Inferior parietal cortex (tissue), 1 donor: ENCODE data around the gene DDX10.

Experiments used
- DNase-seq: peaks from one replicate; pipeline ENCODE4 v3.0.0-alpha.2; 2016; ENCODE audit errors: extremely low spot score

DDX10 gene

DNA sequence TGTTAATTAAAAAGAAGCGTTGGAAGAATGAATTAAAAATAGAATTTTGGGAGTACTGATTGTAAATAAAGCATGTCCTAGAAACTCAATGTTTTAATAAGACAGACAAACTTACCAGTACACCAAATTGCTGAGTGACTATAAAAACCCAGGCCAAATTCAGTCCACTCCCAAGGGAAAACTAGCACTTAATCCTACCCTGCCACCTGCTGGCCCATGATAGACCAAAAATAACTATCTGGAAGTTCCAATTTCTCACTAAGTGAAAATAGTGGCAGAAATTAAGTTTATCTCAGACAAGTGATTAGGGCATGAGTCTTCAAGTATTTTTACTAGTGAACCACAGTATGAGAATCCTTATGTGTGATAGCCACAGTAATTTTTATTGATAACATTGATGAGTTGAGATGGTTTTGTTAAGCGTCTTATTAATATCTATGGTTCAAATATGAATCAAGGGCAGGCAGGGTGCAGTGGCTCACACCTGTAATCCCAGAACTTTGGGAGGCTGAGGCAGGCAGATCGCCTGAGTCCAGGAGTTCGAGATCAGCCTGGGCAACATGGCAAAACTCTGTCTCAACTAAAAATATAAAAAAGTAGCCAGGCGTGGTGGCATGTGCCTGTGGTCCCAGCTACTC lies 9.8 kb upstream of the DDX10 start:
- DNase-seq, result peak; percentile 51

DNA sequence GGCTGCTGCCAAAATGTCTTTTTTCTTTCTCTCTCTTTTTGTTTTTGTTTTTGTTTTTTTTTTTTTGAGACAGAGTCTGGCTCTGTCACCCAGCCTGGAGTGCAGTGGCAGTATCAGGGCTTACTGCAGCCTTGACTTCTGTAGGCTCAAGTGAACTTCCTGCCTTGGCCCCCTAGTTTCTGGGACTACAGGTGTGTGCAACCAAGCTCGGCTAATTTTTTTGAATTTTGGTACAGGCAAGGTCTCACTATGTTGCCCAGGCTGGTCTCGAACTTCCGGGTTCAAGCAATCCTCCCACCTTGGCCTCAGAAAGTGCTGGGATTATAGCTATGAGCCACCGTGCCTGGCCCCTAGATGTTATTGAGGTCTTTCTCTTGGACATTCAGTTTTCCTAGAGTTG lies 2.2 kb upstream of the DDX10 start:
- no peak for DNase-seq

DNA sequence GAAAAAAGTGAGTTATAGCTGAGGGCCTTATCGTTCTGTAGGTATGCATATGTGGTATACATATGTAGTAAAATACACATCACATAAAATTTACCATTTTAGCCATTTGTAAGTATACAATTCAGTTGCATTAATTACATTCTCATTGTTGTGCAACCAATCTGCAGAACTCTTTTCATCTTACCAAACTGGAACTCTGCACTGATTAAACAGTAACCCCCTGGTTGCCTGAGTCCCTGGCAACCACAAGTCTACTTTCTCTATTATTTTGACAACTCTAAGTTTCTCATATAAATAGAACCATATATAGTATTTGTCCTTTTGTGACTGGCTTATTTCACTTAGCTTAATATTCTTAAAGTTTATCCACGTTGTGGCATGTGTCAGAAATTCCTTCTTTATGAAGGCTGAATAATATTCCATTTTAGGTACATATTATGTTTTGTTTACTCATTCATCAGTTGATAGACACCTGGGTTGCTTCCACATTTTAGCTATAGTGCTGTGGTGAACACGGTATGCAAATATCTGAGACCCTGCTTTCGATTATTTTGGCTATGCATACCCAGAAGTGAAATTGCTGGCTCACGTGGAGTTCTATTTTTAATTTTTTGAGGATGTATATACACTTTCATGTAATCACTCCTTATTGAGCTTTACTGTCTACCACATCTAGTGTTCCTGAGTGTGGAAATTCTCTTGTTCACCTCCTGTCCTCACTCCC lies 1.6 kb upstream of the DDX10 start:
- no peak for DNase-seq

DNA sequence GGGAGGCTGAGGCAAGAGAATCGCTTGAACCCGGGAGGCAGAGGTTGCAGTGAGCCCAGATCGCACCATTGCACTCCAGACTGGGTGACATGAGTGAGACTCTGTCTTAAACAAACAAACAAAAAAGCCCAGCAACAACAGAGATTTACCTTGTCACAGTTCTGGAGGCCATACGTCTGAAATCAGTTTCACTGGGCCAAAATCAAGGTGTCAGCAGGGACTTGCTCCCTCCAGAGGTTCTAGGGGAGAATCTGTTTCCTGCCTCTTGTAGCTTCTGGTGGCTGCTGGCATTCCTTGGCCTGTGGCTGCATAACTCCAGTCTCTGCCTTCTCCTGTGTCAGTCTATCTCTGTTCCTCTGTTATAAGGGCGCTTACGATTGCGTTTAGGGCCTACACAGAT lies 1.5 kb downstream of the DDX10 start:
- DNase-seq, result no peak

DNA sequence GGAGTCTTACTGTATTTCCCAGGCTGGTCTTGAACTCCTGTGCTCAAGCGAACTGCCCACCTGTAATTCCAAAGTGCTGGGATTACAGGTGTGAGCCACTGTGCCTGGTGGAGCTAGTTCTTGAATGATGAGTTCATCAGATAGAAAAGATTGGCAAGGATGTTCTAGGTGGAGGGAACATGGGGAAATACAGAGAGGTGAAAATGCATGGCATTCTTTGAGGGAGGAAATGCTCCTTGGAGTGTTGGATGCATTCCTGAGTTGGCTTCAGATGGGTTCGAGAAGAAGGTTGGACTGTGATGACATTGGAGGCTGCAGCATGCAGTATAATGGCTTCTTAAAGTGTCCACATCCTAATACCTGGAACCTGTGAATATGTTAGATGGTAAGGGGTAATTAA lies 4.4 kb downstream of the DDX10 start:
- DNase-seq, result no peak

DNA sequence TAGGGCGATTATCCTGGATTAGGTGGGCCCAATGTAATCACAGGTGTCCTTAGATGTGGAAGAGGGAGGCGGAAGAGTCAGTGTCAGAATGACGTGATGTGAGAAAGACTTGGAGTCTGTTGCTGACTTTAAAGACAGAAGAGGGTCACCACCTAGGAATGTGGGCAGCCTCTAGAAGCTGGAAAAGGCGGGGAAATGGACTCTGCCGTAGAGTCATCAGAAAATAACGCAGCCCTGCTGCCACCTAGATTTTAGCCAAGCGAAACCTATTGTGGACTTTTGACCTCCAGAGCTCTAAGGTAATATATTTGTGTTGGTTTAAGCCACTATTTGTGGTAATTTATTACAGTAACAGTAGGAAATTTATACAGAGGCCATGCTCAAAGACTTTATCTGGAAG lies 4.8 kb downstream of the DDX10 start:
- DNase-seq, result no peak

DNA sequence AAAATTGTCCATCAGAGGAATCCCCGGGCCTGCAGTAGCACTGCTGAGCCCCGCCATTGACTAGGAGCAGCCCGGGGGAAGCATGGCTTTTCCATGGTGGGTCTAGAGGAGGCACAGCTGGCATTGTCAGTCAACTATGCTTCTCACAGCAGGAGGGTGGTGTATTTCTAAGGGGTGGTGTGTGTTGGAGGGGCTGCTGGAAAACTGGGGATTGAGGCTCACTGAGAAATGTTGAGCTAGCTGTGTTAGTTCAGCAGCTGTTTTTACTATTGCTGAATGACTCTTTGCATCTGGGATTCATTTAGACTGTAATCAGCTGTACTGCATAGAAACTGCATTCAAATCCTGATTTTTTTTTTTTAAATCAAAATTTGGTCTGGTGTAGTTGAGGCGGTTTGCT lies 5.6 kb downstream of the DDX10 start:
- DNase-seq, result no peak

DNA sequence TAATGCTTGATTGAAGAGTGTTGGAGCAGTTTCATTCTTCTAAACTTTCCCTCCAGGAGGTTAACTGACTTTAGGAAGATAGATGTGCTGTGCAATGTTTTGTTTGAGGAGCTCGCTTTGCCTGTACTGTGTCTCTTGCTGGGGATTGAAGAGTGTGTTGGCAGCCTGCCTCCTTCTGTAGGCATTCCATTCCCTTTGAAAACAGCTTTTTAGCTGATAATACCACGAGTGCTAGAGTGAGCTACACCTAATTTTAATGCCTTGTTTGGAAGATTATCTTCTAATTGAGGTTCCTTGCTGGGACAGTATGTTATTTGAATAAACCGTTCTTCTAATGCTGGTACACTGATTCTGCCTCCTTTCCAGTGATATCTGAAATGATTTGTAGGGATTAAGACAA lies 7.2 kb downstream of the DDX10 start:
- no peak for DNase-seq

DNA sequence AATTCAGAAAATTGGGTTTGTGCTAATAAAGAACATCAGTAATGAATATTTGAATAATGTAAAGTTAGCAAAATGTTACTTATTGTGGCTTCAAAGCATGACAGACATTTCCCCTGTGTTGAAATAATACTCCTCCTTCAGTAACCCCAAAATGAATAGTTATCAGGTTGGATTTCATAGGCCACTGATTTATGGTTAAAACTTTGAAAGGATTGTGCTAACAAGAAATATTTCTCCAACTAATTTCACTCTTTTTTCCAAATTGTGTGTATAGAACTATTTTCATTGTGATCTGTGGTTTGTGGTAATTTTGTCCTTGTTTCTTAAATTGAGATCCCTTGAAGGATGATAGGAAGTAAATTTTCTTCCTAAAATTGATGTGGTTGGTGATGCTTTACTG lies 7.9 kb downstream of the DDX10 start:
- no peak for DNase-seq

DNA sequence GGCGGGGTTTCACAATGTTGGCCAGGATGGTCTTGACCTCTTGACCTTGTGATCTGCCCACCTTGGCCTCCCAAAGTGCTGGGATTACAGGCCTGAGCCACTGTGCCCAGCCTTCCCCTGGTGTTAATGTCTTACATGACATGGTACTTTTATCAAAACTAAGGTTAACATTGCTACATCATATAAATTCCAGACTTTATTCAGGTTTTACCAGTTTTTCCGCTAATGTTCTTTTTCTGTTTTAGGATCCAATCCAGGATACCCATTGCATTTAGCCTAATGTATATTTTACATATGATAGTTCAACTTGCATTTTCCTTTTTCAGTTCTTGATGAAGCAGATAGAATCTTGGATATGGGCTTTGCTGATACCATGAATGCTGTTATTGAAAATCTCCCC lies 14.2 kb downstream of the DDX10 start:
- no peak for DNase-seq

DNA sequence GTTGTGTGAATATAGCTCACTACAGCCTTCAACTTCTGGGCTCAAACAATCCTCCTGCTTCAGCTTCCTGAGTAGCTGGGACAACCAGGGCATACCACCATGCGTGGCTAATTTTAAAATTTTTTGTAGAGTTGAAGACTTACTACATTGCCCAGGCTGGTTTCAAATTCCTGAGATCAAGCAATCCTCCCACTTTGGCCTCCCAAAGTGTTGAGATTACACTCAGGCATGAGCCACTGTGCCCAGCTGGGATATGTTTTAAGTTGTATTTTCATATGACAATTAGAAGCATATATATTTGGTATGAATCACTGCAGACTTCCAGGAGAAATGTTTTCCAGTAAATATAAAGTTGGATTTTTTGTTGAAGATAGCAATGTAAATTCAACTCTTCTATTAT lies 15.4 kb downstream of the DDX10 start:
- no peak for DNase-seq

DNA sequence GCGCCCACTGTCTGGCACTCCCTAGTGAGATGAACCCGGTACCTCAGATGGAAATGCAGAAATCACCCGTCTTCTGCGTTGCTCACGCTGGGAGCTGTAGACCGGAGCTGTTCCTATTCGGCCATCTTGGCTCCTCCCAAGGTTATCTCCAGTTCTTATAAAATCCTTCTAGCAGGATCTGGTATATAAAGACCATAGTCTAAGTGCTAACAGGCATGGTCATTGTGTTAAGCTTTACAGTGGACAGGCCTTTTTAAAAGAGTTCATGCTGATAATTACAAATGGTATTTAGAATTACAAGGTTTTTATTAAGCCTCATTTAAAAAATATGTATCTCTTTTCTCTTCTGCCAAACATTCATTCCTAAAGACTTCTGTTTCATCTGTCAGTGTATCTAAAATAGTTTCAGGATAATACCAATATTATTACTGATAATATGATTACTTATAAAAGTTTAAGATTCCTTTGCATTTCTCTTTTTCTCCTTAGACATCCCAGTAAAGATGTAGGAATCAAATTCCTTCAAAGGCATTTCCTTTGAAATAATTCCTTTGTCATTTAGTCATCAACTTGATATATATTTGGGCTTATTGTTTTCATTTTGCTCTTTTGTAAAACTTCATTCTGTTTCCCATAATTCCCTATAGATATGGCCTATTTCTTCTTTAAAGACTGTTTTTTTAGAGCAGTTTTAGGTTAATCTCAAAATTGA lies 20.7 kb downstream of the DDX10 start:
- no peak for DNase-seq

DNA sequence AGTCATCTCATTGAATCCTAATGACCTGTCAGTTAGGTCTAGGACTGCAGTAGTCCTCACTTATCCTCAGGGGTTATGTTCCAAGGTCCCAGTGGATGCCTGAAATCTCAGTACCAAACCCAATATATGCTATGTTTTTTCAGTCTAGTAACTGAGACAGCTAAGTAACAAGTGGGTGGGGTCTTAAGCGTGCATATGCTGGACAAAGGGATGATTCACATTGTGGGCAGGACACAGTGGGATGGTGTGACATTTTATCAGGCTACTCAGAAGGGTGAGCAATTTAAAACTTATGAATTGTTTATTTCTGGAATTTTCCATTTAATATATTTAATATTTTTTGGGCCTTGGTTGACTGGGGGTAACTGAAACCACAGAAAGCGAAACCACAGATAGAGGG lies 29.0 kb downstream of the DDX10 start:
- no peak for DNase-seq

DNA sequence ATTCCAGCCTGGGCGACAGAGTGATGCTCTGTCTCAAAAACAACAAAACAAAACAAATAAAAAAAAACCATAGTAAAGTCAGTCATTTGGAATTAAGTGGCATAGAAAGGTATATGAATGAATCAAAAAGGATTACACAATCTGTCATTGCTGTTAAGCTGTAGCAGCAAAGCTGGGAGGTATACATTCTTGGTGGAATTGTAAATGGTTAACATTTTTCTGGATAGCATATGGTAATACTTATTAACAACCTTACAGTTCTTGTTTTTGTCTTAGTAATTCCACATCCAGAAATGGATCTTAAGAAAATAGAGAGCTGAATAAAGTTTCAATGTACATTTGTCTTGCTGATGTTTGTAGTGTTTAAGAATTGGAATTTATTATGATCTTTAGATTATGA lies 30.0 kb downstream of the DDX10 start:
- DNase-seq, result no peak

DNA sequence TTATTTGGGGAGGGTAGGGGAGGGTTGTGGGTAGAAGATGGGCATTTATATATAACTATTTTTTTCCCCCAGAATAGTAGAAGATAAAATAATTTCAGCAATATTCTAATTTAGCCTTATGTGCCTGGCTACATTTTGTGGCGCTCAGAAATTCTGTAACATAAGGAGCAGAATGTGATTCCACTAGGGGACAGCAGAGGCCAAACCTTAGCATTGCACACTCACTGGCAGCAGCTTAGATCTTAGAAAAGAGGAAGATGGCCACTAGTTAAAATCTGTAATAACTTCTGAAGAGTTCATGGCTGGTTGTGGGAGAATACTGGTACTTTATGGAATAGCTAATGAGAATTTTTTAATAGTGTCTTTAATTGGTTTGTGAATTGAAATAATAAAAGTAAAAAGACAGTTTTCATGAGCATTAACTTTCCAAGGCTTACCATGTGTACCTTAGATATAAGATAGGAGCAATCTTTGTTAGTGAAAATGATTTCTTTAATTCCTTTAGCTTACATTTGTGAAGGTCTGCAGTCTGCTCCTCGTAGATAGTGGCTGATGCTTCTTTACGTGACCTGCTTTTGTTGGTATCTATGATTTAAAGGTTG lies 33.1 kb downstream of the DDX10 start:
- DNase-seq, result peak; percentile 81

DNA sequence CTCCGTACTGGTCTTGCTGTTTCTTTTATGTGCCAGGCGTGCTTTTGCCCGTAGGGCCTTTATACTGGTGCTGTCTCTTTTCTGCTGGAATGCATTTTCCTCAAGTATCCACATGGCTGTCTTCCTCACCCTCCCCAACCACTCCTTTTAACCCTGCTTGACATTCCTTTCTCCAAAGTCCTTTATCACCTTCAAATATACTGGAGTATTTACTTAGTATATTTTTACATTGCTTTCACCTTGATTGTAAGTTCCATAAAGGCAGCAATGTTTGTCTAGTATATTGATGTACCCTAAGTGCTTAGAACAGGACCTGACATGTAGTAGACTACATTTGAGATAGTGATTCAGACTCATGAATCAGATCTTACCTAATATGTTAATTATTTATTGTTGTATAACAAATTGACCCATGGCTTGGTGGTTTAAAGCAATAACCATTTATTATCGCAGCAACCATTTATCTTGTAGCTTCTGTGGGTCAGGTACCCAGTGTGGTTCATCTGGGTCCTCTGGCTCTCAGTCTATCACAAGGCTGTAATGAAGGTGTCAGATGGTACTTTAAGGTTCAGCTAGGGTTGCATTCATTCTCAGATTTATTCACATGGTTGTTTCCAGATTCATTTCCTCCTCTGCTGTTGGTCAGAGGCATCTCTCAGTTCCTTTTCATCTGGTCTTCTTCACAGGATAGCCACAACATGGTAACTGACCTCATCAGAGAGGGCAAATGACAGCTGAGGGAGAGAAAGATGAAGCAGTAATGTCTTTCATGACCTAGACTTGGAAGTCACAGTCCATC lies 34.2 kb downstream of the DDX10 start:
- no peak for DNase-seq

DNA sequence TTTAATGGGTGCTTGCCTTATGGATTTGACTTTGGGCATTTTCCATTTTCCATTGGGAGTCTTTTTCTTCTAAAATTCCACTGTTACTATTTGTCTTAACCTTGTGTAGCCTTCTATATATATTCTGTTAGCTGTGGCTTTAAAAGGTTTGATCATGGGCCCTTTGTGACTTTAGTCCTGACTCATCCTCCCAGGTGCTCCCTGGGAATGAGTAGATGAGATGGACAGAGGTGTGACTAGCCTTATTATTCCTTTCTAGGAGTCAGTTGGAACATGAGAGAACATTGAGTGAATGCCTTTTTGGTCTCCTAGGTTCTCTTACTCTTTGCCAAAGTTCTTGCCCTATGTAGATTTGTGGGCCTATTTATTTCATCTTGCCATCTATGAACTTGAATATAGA lies 39.0 kb downstream of the DDX10 start:
- no peak for DNase-seq

DNA sequence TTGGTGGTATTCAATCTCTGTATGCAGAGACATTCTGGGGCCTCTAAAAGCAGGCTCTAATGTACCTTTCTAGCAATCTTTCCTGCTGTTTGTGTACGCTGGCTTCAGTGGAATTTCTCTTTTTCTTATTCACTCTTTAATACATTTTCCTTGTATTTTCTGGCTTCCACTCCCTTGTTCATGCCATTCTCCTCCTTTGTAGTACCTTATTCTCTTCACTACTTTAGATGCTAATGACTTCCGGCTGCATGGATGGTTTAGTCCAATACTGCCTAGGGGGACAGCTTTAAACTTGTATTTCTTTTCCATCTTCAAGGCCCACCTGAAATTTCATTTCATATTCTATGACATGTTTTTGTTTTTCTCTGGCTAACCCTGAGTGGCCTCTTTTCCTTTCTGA lies 40.2 kb downstream of the DDX10 start:
- DNase-seq, result no peak

DNA sequence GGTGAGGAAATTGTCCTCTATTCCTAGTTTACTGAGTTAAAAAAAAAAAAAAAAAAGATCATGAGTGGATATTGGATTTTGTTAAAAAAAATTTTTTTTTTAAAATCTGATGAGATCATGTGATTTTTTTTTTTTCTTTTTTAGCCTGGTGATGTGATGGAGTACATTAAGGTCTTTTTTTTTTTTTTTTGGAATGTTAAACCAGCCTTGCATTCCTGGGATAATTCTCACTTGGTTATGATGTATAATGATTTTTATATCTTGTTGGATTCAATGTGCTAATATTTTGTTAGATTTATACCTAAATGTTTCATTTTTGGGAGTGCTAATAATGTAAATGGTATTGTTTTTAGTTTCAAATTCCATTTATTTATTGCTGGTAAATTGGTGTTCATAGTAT lies 43.3 kb downstream of the DDX10 start:
- no peak for DNase-seq

DNA sequence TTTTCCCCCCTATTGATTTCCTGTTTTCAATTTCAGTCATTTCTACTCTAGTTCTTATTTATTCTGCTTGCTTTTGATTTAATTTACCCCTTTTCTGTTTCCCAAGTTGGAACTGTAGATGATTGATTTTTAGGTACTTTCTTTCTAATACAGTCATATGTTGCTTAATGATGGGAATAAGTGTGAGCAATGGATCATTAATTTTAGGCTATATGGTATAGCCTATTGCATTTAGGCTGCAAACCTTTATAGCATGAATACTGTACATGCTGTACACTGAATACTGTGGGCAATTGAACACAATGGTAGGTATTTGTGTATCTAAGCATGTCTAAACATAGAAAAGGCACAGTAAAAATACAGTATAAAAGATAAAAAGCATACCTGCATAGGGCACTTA lies 44.9 kb downstream of the DDX10 start:
- DNase-seq, result no peak

DNA sequence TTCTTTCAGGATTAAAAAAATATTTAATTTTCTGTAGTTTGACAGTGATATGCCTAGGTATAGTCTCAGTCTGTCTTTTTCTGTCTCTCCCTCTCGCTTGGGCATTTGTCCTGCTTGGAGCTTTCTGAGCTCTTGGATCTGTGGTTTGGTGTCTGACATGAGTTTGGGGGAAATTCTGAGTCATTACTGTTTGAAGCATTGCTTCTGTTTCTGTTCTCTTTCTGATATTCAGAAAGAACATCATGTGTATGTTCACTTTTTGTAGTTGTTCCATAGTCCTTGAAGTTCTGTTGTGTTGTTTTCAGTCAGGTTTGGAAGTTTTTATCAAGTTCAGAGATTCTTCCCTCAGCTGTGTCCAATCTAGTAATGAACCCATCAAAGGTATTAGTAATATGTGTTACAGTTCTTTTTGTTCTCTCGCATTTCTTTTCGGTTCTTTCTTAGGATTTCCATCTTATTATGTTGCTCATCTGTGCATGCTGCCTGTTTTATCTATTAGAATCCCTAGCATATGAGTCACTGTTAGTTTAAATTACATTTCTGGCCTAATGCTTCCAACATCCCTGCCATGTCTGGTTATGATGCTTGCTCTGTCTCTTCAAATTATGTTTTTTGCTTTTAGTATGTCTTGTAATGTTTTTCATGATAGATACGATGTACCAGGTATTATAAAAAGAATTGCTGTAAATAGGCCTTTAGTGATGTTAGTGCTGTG lies 48.4 kb downstream of the DDX10 start:
- DNase-seq, result no peak
